WTC11 (cell line): ENCODE data around the gene ARHGAP8.

ENCODE experiments used
- CTCF ChIP-seq: fragments of 200-600 bp; IDR thresholded peaks from 2 replicates; pipeline ENCODE4 v1.8.0; 2022; ENCODE audit warnings: antibody characterized with exemption
- ESRRA ChIP-seq: sonication (generic); formaldehyde crosslinking; IDR thresholded peaks from 2 replicates; pipeline ENCODE4 v1.8.1; 2022; ENCODE audit warnings: mild to moderate bottlenecking, missing genetic modification reagents, borderline replicate concordance
- ETV6 ChIP-seq: sonication (generic); formaldehyde crosslinking; IDR thresholded peaks from 2 replicates; pipeline ENCODE4 v1.8.1; 2022; ENCODE audit warnings: mild to moderate bottlenecking, missing genetic modification reagents
- FOXK1 ChIP-seq: sonication (generic); formaldehyde crosslinking; IDR thresholded peaks from 2 replicates; pipeline ENCODE4 v1.8.0; 2022; ENCODE audit warnings: mild to moderate bottlenecking, moderate library complexity, missing genetic modification reagents
- MAX ChIP-seq: sonication (generic); formaldehyde crosslinking; IDR thresholded peaks from 2 replicates; pipeline ENCODE4 v1.8.0; 2022; ENCODE audit warnings: mild to moderate bottlenecking, missing genetic modification reagents
- NFE2L1 ChIP-seq: sonication (generic); formaldehyde crosslinking; IDR thresholded peaks from 2 replicates; pipeline ENCODE4 v1.8.1; 2023; ENCODE audit warnings: missing genetic modification reagents
- SMAD3 ChIP-seq: sonication (generic); formaldehyde crosslinking; IDR thresholded peaks from 2 replicates; pipeline ENCODE4 v1.8.0; 2022; ENCODE audit warnings: missing genetic modification reagents, mild to moderate bottlenecking, borderline replicate concordance

GRCh38 chr22:44839721-44840120 lies 87.3 kb downstream of the ARHGAP8 start:
- no peak for TF ChIP-seq CTCF
- no peak for TF ChIP-seq FOXK1 (CRISPR knock-in tag)
- no peak for TF ChIP-seq ESRRA
- no peak for TF ChIP-seq SMAD3 (CRISPR knock-in tag)
- TF ChIP-seq MAX (CRISPR knock-in tag), result no peak
- TF ChIP-seq NFE2L1 (CRISPR knock-in tag), result no peak
- TF ChIP-seq ETV6 (CRISPR knock-in tag), result no peak
